Measurements from ENCODE around the gene RNF8.
"Not testable (repeated sequence)": the region's sequence is repeated elsewhere in the genome, so short reads cannot be mapped to it uniquely, and the experiment has no call there.

Gene RNF8

DNA sequence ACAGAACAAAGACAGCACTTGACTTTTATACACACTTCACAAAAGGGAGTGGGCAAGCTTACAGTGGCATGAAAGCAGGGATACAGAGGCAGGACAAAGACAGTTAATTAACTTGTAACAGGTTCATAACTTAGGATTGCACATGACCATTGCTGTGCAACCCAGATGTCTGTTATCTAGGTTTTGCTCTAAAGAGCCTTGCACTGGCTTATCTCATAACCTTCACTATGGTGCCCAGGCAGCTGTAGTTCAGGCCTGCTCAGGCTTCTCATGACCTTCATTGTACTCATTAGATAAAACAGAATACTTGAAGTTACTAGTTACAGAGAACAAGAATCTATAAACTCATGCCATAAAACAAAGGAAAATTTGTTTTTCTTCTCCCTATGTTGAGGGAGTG is 47.9 kb downstream of the RNF8 start:
- DNase-seq = not testable (repeated sequence)

- no peak for DNase-seq
These were observed 53.1 kb downstream of the RNF8 start for GRCh38 chr6:37406726-37407341.

GRCh38 chr6:37407948-37408347 is 54.2 kb downstream of the RNF8 start:
- DNase-seq = no peak

DNA sequence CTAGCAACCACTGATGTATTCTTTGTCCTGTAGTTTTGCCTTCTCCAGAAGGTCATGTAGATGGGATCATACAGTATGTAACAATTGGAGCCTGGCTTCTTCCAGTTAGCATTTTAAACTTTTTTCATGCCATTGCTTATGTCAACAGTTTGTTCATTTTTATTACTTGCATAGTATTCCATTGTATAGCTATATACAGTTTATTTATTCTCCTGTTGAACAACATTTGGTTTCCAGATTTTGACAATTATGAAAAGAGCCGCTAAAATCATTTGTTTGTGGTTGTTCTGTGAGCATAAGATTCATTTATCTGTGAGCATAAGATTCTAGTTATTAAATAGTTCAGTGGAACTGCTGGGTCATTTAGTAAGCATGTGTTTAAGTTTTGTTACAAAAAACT is 55.7 kb downstream of the RNF8 start:
- DNase-seq = no peak

DNA sequence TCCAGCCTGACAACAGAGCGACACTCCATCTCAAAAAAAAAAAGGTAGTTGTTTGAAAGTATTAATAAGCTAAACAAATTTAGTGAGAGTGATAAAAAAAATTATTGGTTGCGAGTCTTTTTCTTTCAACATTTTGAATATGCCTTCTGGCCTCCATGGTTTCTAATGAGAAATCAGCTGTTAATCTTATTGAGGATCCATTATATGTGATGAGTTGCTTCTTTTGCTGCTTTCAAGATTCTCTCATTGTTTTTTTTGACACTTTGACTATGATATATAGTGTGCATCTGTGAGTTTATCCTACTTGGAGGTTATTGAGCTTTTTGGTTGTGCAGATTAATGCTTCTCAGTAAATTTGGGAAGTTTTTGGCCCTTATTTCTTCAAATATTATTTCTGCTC is 63.6 kb downstream of the RNF8 start:
- no peak for DNase-seq

GRCh38 chr6:37418722-37419121 is 64.9 kb downstream of the RNF8 start:
- no peak for DNase-seq

DNA sequence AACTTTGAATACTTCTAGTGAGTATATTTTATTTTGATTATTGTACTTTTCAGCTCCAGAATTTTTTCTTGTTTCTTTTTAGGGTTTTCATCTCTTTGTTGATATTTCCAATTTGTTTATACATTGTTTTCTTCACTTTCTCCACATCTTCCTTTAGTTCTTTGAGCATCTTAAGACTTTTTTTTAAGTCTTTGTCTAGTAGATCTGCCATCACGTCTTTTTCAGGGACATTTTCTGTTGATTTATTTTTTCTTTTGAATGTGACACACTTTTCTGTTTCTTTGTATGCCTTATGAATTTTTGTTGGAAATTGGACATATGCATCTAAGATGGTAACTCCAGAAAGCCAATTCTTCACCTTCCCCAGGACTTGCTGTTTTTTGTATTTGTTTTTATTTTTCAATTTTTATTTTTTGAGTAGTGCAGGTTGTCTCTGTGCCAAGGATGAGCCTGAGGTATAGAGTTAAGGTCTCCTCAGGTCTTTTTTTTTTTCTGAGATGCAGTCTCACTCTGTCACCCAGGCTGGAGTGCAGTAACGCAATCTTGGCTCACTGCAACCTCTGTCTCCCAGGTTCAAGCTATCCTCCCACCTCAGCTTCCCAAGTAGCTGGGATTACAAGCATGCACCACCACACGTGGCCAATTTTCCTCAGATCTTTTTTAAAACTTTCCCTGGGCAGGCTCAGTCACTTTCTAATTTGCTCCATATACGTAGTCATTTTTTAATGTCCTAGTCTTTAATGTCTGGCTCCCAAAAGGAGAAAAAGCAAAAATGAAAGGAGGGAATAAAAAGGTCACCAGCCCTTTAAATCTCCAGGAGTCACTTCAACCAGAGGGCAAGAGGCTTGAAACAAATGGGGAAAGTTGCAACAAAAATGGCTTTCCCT is 72.5 kb downstream of the RNF8 start:
- DNase-seq = no peak

DNA sequence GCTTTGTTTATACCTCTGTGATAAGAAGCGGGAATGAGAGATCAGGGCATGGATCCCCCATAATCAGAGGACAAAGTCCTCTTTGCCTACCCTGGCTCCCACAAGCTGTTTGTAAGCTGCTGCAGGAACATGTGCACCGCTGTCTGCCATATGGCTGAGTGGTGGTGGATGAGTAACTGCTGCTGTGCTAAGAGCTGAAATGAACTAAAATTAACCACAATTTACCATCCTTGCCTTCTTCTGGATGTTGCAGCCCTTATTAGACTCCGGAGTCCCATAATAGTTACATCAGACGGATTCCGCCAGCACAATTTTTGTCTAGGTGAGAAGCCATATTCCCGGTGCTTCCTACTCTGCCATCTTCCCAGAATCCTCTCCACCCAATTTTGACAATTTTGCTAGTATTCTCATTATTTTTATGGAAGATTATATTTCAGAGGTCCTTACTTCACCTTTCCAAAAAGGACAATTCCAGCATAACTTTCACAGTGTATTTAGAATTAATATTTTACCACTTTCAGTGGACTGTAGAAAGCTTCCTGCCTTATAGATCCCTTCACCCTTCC is 73.2 kb downstream of the RNF8 start:
- DNase-seq = no peak

GRCh38 chr6:37429352-37429750 is 75.6 kb downstream of the RNF8 start:
- DNase-seq = no peak

- no peak for DNase-seq
These were observed 78.8 kb downstream of the RNF8 start for GRCh38 chr6:37432590-37432915.

- DNase-seq = peak; percentile 37
These were observed 79.3 kb downstream of the RNF8 start, which contains the start of gene CMTR1 for GRCh38 chr6:37432916-37433656. Gene CMTR1, plus strand, starts transcription at chr6:37433221. Its CDS starts 2,409 bp downstream, at chr6:37435630.

GRCh38 chr6:37433657-37434271 is 80.0 kb downstream of the RNF8 start:
- DNase-seq = no peak

GRCh38 chr6:37435373-37435772 is 81.6 kb downstream of the RNF8 start:
- DNase-seq = no peak

DNA sequence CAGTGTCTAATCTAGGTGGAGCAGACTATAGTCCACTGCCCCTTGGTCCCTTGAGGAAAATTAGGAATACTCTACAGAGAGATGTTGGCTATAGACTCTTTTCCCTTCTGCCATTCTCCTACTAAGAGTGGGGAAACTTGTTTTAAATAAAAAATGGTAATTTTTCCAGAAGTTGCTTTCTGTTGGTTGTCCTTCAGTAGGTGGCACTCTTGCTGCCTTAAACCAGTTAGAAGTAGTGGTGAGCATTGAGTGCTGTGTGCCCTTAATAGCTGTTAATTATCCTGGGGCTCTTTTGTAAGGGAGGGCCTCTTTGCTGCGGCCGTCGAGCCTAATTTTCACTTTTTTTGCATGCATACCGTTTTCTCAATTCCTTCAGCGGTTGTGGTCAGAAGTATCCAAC is 82.0 kb downstream of the RNF8 start:
- no peak for DNase-seq

DNA sequence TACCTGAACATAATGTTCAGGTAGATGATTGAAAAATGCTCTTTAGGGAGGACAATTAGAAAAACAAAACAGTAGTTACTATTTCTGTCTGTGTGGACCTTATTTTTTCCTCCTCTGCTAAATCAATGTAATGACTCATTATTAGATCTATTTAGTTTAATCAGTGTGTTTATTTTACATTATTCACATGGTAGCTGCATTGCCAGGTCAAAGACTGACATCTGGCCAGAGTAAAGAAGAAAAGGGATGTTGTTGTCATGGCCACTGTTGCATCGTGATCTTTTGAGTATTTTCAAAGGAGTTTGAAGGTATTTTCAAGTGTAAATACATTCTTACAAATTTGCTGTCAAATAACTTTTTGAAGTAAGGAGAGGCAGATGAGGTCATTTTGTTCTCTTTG is 85.1 kb downstream of the RNF8 start:
- no peak for DNase-seq

DNA sequence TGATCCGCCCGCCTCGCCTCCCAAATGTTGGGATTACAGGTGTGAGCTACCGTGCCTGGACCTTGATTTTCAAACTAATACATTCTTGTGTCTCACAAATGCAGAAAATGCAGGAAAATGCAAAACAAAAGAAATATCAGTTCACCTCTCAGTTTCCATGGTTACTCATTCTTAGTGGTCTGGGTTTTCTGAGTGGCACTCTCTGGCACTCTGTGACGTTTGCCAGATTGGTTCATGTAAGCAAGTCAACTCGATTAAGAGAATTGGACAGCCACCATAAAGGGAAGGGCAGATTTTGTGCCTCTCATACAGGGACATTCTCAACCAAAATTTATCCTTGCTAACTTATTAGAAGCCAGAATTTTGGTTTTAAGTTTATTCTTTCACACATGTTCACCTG is 87.9 kb downstream of the RNF8 start:
- DNase-seq = no peak

- no peak for DNase-seq
These were observed 88.8 kb downstream of the RNF8 start for GRCh38 chr6:37442416-37443215.

DNA sequence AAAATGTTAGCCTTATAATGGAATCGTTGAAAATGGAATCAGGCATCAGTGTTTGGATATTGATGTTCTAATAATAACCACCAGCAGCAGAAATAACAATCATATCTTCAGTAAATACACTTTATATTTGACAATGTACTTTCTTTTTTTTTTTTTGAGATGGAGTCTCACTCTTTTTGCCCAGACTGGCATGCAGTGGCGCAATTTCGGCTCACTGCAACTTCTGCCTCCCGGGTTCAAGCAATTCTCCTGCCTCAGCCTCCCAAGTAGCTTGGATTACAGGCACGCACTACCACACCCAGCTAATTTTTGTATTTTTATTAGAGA is 89.4 kb downstream of the RNF8 start:
- DNase-seq = not testable (repeated sequence)
